Hepatocyte (in vitro differentiated cells): ENCODE data around the gene PPM1B.

Source experiments
- EZH2 ChIP-seq: fragments of 200-600 bp; sonication (generic); IDR thresholded peaks from 2 replicates; pipeline ENCODE4 v1.6.1; 2016; ENCODE audit warnings: antibody characterized with exemption, mild to moderate bottlenecking, borderline replicate concordance
- TF ChIP-seq, protein P1 (sequence below): fragments of 200-600 bp; sonication (generic); IDR thresholded peaks from 2 replicates; pipeline ENCODE4 v1.5.1; 2016; ENCODE audit warnings: antibody characterized with exemption, mild to moderate bottlenecking; ENCODE audit not compliant: poor library complexity

DNA sequence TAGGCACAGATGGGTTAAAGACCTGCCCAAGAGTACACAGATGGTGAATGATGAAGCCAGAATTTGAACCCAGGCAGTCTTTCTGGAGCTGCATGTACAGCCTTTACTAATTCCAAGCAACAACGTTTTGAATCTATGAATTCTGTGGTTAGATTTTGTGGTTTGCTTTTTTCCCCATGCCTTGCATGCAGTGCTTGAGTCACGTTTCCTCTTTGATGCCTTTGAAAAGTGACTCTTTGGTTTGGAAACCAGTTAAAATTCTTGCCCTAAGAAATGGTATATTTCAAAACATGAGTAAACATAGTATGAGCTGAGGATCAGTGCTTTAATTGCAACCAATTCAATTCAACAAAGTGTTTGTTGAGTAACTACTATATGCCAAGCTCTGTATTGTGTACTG is 48.2 kb upstream of the PPM1B start:
- TF ChIP-seq EZH2: no peak
- TF ChIP-seq, protein P1, sequence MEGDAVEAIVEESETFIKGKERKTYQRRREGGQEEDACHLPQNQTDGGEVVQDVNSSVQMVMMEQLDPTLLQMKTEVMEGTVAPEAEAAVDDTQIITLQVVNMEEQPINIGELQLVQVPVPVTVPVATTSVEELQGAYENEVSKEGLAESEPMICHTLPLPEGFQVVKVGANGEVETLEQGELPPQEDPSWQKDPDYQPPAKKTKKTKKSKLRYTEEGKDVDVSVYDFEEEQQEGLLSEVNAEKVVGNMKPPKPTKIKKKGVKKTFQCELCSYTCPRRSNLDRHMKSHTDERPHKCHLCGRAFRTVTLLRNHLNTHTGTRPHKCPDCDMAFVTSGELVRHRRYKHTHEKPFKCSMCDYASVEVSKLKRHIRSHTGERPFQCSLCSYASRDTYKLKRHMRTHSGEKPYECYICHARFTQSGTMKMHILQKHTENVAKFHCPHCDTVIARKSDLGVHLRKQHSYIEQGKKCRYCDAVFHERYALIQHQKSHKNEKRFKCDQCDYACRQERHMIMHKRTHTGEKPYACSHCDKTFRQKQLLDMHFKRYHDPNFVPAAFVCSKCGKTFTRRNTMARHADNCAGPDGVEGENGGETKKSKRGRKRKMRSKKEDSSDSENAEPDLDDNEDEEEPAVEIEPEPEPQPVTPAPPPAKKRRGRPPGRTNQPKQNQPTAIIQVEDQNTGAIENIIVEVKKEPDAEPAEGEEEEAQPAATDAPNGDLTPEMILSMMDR: no peak
